Stimulated activated naive CD8-positive, alpha-beta T cell treated with anti-CD3 and anti-CD28 coated beads, Interleukin-15, Interleukin-2, amounts not matched to agents 100 ng/mL and 50 ng/mL, for 24 hours (primary cell): ENCODE data around the gene TBX6.

Experiments used
- H3K27ac Mint-ChIP-seq: one replicate; pipeline ENCODE4 v1.8.0; 2021; ENCODE audit warnings: mild to moderate bottlenecking, mixed read lengths
- H3K27me3 Mint-ChIP-seq: one replicate; pipeline ENCODE4 v1.8.0; 2021; ENCODE audit warnings: mixed read lengths
- H3K36me3 Mint-ChIP-seq: one replicate; pipeline ENCODE4 v1.8.0; 2021; ENCODE audit warnings: low read depth, mixed read lengths
- H3K4me1 Mint-ChIP-seq: one replicate; pipeline ENCODE4 v1.8.0; 2021; ENCODE audit warnings: low read depth, mixed read lengths
- H3K4me3 Mint-ChIP-seq: one replicate; pipeline ENCODE4 v1.8.0; 2021; ENCODE audit warnings: mild to moderate bottlenecking, mixed read lengths
- H3K9me3 Mint-ChIP-seq: one replicate; pipeline ENCODE4 v1.8.0; 2021; ENCODE audit warnings: mixed read lengths

The TBX6 gene

GRCh38 chr16:30096105-30096861, 4.6 kb upstream of the TBX6 start, which contains the start of gene YPEL3:
Gene YPEL3, minus strand, starts transcription at chr16:30096213. Its CDS starts 731 bp downstream, at chr16:30095482.
- H3K27ac Mint-ChIP-seq = peak within 1 kb of the TSS; percentile 80
- no peaks in the 10 kb centered on the region for H3K27me3 Mint-ChIP-seq
- H3K4me3 Mint-ChIP-seq = peak within 1 kb of the TSS; percentile 80
- peaks cover 21% of the 10 kb centered on the region for H3K9me3 Mint-ChIP-seq
- peaks cover 39% of the 10 kb centered on the region for H3K4me1 Mint-ChIP-seq
- H3K36me3 Mint-ChIP-seq = peaks cover 26% of the 10 kb centered on the region

- Mint-ChIP-seq H3K4me3 (peak overlapping the region; percentile 80), H3K27ac (peak overlapping the region; percentile 80), H3K4me1 (peaks cover 42% of the 10 kb centered on the region), H3K36me3 (peaks cover 26% of the 10 kb centered on the region), H3K9me3 (peaks cover 21% of the 10 kb centered on the region), H3K27me3 (no peaks in the 10 kb centered on the region)
Observed at GRCh38 chr16:30095166-30096078, 3.7 kb upstream of the TBX6 start.

- Mint-ChIP-seq H3K36me3 (peaks cover 26% of the 10 kb centered on the region), H3K9me3 (peaks cover 21% of the 10 kb centered on the region), H3K27me3 (no peaks in the 10 kb centered on the region), H3K27ac (peak overlapping the region; percentile 80), H3K4me3 (peak overlapping the region; percentile 80), H3K4me1 (peaks cover 49% of the 10 kb centered on the region)
Observed at GRCh38 chr16:30094541-30095165, 2.9 kb upstream of the TBX6 start.

- H3K4me1 Mint-ChIP-seq = peaks cover 51% of the 10 kb centered on the region
- peaks cover 14% of the 10 kb centered on the region for H3K36me3 Mint-ChIP-seq
- no peaks in the 10 kb centered on the region for H3K27me3 Mint-ChIP-seq
- peak overlapping the region; percentile 89 for H3K4me3 Mint-ChIP-seq
- peaks cover 9% of the 10 kb centered on the region for H3K9me3 Mint-ChIP-seq
- peak overlapping the region; percentile 94 for H3K27ac Mint-ChIP-seq
Observed at GRCh38 chr16:30092373-30093010, 768 bp upstream of the TBX6 start.

- H3K4me3 Mint-ChIP-seq = peak overlapping the region; percentile 8
- H3K27me3 Mint-ChIP-seq = no peaks in the 10 kb centered on the region
- H3K27ac Mint-ChIP-seq = peak overlapping the region; percentile 45
- H3K9me3 Mint-ChIP-seq = no peaks in the 10 kb centered on the region
- H3K4me1 Mint-ChIP-seq = peaks cover 47% of the 10 kb centered on the region
- peaks cover 4% of the 10 kb centered on the region for H3K36me3 Mint-ChIP-seq
Observed at GRCh38 chr16:30090610-30091331, 953 bp downstream of the TBX6 start.

- Mint-ChIP-seq H3K4me1 (peaks cover 31% of the 10 kb centered on the region), H3K9me3 (no peaks in the 10 kb centered on the region), H3K4me3 (no peak overlapping the region), H3K27ac (peak overlapping the region; percentile 63), H3K36me3 (peaks cover 11% of the 10 kb centered on the region), H3K27me3 (no peaks in the 10 kb centered on the region)
Observed at GRCh38 chr16:30088832-30089624, 2.7 kb downstream of the TBX6 start.

GRCh38 chr16:30088237-30088831, 3.4 kb downstream of the TBX6 start:
- peaks cover 29% of the 10 kb centered on the region for H3K4me1 Mint-ChIP-seq
- no peaks in the 10 kb centered on the region for H3K27me3 Mint-ChIP-seq

GRCh38 chr16:30087181-30087898, 4.4 kb downstream of the TBX6 start:
- H3K27me3 Mint-ChIP-seq = no peaks in the 10 kb centered on the region
- peaks cover 20% of the 10 kb centered on the region for H3K4me1 Mint-ChIP-seq
- no peaks in the 10 kb centered on the region for H3K9me3 Mint-ChIP-seq
- peaks cover 22% of the 10 kb centered on the region for H3K36me3 Mint-ChIP-seq
- no peak overlapping the region for H3K4me3 Mint-ChIP-seq
- no peak overlapping the region for H3K27ac Mint-ChIP-seq

More at GRCh38 chr16:30088237-30088831, 3.4 kb downstream of the TBX6 start:
- Mint-ChIP-seq H3K27ac (peak overlapping the region; percentile 63), H3K36me3 (peaks cover 16% of the 10 kb centered on the region), H3K9me3 (no peaks in the 10 kb centered on the region), H3K4me3 (no peak overlapping the region)

GRCh38 chr16:30086291-30087140, 5.2 kb downstream of the TBX6 start:
- Mint-ChIP-seq H3K4me1 (peaks cover 15% of the 10 kb centered on the region), H3K27me3 (no peaks in the 10 kb centered on the region), H3K4me3 (no peak overlapping the region), H3K9me3 (no peaks in the 10 kb centered on the region), H3K27ac (no peak overlapping the region), H3K36me3 (peaks cover 28% of the 10 kb centered on the region)

GRCh38 chr16:30085820-30086219, 5.9 kb downstream of the TBX6 start:
- Mint-ChIP-seq H3K9me3 (no peaks in the 10 kb centered on the region), H3K4me3 (no peak overlapping the region), H3K36me3 (peaks cover 28% of the 10 kb centered on the region), H3K27me3 (no peaks in the 10 kb centered on the region), H3K27ac (no peak overlapping the region), H3K4me1 (peaks cover 14% of the 10 kb centered on the region)

GRCh38 chr16:30085247-30085646, 6.5 kb downstream of the TBX6 start:
- H3K27ac Mint-ChIP-seq = no peak overlapping the region
- peaks cover 30% of the 10 kb centered on the region for H3K36me3 Mint-ChIP-seq
- no peaks in the 10 kb centered on the region for H3K27me3 Mint-ChIP-seq
- H3K4me1 Mint-ChIP-seq = peaks cover 11% of the 10 kb centered on the region
- no peak overlapping the region for H3K4me3 Mint-ChIP-seq
- H3K9me3 Mint-ChIP-seq = no peaks in the 10 kb centered on the region

- Mint-ChIP-seq H3K27me3 (no peaks in the 10 kb centered on the region), H3K36me3 (peaks cover 34% of the 10 kb centered on the region)
Observed at GRCh38 chr16:30084816-30085159, 6.9 kb downstream of the TBX6 start.

More at GRCh38 chr16:30084816-30085159, 6.9 kb downstream of the TBX6 start:
- Mint-ChIP-seq H3K4me3 (no peak overlapping the region), H3K9me3 (no peaks in the 10 kb centered on the region), H3K4me1 (peaks cover 6% of the 10 kb centered on the region), H3K27ac (no peak overlapping the region)
